GM12873 (cell line): ENCODE results near the gene CDC25A.

Experiments
- TF ChIP-seq, protein P1 (sequence below): IDR thresholded peaks from 2 replicates; pipeline ENCODE4 v1.5.1; 2012; ENCODE audit warnings: low read depth, mild to moderate bottlenecking, moderate library complexity, low read length, control low read depth; ENCODE audit not compliant: insufficient read depth; ENCODE audit errors: missing control alignments

The CDC25A gene

GRCh38 chr3:48140936-48141603 is 47.1 kb downstream of the CDC25A start:
- TF ChIP-seq, protein P1, sequence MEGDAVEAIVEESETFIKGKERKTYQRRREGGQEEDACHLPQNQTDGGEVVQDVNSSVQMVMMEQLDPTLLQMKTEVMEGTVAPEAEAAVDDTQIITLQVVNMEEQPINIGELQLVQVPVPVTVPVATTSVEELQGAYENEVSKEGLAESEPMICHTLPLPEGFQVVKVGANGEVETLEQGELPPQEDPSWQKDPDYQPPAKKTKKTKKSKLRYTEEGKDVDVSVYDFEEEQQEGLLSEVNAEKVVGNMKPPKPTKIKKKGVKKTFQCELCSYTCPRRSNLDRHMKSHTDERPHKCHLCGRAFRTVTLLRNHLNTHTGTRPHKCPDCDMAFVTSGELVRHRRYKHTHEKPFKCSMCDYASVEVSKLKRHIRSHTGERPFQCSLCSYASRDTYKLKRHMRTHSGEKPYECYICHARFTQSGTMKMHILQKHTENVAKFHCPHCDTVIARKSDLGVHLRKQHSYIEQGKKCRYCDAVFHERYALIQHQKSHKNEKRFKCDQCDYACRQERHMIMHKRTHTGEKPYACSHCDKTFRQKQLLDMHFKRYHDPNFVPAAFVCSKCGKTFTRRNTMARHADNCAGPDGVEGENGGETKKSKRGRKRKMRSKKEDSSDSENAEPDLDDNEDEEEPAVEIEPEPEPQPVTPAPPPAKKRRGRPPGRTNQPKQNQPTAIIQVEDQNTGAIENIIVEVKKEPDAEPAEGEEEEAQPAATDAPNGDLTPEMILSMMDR: no peak

GRCh38 chr3:48140336-48140757 is 47.9 kb downstream of the CDC25A start:
- TF ChIP-seq, protein P1: no peak

- TF ChIP-seq, protein P1: no peak
Observed at GRCh38 chr3:48137425-48137999, 50.7 kb downstream of the CDC25A start.

GRCh38 chr3:48135552-48136495 is 52.4 kb downstream of the CDC25A start:
- TF ChIP-seq, protein P1: no peak

DNA sequence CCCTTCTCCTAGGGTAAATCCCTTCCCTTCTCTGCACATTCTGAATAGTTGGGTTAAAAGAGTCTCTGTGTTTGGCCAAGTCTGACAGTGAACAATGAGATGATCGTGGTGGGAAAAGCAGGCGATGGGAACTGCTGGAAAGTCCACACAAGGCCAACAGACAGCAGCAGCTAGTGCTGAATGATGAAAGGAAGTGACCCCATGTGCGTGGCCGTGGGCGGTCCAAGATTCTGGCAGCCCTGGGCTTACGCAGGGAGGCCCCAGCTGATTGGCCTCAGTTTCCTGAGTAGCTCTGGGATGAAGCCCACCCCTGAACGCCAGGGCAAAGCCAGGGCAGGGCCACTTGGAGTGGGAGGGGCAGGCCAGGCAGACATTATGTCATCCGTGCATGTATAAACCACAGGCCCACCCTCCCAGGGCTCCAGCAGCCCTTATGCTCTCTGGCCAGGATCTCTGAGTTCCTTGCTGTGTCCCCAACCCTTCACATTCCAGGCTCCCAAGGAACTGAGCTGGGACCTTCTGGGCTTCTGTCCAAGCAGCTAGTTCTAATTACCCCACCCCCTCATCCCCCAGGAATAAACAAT is 57.8 kb downstream of the CDC25A start:
- TF ChIP-seq, protein P1: no peak

DNA sequence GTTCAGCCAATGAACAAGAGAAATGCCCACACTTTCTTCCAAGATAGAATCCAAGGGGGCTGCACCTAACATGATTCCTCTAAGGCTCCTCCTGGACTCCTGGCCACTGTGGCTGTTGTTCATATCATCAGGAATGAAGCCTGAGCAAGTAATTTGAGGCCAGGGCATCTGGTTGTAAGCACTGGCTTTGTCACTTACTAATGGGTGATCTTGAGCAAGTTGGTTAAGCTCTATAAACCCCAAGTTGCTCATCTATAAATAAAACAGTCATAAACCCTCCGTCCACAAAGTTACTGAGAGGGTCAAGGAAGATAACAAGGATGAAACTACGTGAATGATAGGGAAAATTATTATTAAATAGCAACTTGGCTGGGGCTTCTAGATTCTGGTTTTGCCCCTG is 58.3 kb downstream of the CDC25A start:
- TF ChIP-seq, protein P1: no peak
